ENCODE measurements around the gene UBXN6.

UBXN6 gene

DNA sequence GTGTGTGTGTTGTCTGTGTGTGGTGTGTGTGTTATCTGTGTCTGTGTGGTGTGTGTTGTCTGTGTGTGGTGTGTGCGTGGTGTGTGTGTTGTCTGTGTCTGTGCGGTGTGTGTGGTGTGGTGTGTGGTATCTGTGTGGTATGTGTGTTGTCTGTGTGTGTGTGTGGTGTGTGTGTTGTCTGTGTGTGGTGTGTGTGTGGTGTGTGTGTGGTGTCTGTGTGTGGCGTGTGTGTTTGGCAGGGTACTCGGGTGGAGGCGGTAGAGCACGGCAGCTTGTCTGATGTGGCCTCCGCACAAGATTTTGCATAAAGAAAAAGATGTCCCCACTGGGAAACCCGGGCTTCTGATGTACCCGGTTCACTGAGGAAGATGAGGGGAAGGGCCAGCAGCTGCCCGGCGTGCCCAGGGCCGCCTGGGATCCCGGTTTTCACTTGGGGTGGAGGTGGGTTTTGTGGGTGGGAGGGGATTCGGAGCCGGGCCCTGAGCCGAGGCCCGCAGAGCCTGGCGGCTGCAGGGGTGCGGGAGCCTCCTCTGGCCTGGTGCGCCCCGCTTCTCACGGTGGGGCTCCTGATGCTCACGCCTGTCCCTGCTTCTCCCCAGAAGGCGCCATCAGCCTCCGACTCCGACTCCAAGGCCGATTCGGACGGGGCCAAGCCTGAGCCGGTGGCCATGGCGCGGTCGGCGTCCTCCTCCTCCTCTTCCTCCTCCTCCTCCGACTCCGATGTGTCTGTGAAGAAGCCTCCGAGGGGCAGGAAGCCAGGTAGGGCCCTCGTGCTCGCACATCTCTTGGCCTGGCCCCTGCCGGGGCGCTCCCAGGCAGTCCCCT lies 35.7 kb upstream of the UBXN6 start:
- DNase-seq, result no peak

DNA sequence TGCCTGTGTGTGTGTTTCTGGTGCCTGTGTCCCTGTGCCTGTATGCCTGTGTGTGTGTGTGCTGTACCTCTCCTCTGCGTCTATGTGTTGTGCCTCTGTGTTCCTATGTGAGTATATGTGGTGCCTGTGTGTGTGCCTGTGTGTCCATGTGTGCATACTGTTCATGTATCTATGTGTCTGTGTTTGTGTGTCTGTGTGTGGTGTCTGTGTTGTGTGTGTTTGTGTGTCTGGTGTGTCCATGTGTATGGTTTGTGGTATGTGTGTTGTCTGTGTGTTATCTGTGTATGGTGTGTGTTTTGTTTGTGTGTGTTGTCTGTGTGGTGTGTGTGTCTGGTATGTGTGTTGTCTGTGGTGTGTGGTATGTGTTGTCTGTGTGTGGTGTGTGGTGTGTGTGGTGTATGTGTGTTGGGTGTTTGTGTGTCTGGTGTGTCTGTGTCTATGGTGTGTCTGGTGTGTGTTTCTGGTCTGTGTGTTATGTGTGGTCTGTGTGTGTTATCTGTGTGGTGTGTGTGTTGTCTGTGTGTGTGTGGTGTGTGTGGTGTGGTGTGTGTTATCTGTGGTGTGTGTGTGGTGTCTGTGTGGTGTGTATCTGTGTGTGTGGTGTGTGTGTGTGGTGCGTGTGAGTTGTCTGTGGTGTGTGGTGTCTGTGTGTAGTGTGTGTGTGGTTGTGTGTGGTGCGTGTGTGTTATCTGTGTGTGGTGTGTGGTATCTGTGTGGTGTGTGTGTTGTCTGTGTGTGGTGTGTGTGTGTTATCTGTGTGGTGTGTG lies 34.9 kb upstream of the UBXN6 start:
- DNase-seq, result no peak

DNA sequence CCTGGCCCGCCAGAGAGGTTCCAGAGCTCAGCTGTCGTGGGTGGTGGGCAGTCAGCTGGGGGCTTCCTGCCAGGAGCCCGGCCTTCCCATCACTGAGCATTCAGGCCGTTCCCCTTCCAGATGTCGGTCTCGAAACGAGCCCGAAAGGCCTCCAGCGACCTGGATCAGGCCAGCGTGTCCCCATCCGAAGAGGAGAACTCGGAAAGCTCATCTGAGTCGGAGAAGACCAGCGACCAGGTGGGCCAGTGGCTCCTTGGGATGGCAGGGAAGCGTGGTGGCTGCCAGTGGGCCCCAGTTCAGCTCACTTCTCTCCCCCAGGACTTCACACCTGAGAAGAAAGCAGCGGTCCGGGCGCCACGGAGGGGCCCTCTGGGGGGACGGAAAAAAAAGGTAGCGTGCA lies 33.9 kb upstream of the UBXN6 start:
- DNase-seq, result no peak

DNA sequence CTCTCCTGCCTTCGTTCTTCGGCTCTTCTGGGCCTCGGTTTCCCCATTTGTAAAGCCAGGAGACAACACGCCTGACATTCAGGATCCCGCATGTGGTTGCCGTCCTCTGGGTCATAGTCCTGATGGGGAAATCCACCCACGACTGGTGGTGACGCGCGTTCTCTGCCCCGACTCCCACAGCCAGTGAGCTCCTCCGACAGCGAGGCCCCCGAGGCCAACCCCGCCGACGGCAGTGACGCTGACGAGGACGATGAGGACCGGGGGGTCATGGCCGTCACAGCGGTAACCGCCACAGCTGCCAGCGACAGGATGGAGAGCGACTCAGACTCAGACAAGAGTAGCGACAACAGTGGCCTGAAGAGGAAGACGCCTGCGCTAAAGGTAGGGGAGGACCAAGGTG lies 30.9 kb upstream of the UBXN6 start:
- no peak for DNase-seq

DNA sequence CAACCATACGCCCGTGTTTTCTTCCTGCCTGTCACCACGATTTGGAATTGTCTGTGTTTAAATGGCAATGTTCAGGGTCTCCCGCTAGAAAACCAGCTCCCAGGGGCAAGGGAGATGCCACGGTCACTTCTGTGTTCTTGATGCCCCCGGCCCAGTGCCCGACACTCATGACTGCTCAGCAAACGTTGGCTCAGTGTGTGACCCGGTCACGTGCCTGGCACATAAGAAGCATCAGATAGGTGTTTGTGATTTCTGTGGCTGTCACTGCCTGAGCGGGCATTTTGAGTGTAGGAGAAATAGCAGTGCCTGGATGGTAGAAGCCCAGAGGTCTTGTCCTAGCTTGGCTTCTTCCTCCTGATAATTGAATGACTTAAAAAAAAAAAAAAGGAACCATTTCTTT lies 30.0 kb upstream of the UBXN6 start:
- no peak for DNase-seq

DNA sequence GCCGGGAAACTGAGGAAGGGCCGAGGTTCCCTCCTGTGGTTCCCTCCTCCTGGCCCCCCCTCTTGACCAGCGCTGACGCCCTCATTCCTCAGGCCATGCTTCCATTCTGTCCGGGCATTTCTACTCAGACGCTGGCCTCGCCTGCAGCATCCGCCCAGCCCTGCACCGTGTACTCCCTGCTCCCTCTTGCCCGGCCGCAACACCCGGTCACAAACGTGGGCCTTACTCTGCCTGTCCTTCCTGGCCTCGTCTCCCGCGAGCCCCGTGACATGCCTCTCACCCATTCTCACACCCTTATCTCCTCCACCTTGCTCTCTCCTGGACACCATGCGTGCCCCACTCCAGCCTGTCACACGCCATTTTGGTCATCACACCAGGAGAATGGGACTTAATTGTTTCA lies 25.8 kb upstream of the UBXN6 start:
- DNase-seq, result no peak

DNA sequence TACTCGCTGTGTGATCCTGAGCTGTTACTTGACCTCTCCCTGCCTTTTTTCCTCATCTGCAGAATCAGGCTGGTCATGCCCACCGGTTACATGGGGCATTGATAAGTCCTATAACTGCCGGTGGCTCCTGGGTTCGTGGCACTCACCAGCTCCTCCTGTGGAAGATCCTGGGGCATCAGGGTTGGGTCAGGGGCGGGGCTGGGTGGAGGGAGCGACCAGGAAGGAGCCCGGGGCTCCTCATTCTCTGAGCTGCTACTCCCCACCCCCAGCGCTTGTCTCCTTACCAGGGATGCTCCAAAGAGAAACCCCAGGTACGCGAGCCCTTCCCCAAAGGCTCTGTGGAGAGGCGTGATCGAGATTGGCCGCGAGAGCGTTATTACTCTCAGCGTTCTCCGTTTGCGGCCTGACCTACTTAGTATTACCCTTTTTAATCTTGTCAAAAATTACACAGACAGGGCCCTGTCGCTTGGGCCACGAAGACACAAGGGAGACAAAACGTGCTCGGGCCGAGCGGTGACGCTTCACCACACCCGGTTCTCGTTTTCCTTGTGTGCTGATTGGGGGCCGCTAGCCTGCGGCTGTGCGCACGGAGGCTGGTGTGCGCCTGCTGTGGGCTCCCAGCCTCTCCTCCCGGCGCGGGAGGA lies 25.2 kb upstream of the UBXN6 start:
- DNase-seq, result no peak

DNA sequence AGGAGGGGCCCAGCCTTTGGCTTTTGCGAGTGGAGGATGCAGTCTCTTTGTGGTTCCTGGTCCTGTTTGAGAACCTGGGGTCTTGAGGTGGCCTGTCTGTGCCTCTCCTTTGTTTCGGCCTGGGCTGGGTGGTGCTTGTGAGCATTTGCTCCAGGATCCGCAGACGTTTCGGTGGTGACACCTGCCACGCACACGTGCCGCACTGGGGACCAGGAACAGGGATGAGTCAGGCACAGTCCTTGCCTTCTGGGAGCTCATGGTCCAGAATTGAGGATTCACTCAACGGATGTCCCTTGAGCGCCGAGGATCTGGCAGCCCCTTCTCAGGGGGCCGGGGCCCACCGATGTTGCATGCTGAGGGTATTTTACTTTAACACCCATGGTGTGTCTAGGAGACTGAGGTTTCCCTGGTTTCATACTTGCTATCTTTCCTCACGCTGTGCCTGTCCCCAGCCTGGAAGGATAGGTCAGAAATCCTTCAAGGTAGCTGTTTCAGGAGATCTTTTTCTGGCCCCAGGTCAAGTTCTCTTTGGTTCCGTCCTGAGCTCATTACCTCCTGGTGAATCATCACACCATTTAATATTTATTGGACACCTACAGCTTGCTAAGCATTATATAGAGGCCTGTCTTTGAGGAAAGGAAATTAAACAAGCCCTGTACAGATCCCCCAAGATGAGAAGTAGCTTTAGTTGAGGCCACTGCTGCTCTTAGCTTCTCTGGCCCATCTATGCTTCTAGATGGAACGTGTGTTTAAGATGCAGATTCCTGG lies 19.6 kb upstream of the UBXN6 start:
- no peak for DNase-seq

DNA sequence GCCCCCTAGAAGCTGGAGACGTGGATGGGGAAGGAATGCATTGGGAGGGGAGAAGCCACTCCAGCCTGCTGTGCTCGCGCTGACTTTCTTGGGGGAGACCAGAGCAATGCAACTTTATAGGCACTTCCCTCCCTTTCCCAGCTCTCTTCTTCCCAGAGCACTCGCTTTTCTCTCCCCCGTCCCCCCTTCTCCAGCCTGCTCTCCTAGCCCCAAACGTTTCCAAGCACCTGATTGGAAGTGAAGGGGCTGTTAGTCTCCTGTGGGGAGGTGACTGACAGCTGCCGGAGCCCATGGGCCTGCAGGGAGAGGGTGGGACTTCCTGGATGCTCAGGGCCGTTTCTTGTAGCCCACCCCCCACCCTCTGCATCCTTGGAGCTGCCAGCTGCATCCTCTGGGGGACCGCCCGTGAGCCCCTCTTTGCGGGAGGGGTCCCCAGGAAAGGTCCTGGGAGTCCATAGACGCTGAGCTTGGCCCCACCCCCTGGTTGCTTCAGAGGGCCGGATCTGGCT lies 17.0 kb upstream of the UBXN6 start:
- no peak for DNase-seq

DNA sequence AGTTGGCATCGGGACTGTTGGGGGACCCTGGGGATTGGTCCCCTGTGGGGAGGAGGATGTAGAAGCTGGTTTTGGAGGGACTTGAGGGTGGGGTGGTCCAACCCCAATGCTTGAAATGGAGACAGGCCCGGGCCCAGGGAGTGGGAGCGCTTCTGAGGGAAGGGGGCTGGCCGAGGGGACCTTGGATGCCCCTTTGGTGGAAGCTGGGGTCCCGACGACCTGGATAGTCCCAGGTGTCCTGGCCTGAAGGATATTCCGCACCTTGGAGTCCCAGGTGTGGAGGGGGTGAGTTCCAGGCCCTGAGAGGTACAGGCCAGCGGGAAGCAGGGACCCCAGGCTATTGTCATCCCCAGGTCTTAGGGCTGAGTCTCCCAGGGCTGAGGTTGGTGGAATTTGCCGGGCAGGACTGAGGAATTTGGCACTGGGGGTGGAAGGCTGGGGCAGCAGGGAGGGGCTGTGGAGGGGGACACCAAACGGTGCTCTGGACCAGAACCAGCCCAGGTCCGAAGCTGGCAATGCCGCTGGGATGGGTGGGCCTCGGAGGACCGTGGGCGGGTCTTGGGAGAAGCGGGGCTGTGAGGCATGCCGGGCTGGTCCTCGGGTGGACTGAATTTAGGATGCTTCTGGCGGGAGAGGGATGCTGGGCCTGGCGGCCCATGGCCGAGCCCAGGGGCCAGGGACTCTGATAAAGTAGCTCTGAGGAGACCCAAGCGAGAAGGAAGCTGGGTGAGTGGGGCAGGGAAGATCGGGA lies 16.3 kb upstream of the UBXN6 start:
- no peak for DNase-seq

DNA sequence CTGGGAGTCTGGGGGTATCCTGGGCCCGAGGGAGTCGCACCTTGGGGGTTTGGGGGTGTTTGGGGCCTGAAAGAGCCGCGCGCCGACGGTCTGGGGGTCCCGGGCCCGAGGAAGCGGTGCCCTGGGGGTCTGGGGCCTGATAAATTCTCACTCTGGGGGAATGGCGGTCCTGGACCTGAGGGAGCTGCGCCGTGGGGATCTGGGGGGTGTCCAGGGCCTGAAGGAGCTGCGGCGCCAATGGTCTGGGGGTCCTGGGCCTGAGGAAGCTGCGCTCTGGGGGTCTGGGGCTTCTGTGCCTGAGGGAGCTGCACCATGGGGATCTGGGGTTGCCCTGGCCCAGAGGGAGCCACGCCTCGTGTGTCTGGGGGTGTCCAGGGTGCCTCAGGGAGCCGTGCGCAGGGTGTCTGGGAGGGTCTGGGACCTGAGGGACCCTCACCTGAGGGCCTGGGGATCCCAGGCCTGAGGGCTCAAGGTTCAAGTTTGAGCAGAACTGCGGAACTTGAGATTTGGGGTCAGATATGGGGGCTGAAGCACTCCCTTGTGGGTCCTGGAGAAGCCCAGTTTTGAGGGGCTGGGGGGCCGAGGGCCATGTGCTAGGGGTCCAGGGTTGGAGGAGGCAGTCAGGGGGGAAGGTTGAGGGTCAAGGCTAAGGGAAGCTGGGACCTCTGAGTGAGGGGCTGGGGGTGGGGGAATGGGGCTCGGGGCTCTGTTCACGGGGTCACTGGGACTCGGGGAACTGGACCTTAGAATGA lies 15.6 kb upstream of the UBXN6 start:
- DNase-seq, result no peak

DNA sequence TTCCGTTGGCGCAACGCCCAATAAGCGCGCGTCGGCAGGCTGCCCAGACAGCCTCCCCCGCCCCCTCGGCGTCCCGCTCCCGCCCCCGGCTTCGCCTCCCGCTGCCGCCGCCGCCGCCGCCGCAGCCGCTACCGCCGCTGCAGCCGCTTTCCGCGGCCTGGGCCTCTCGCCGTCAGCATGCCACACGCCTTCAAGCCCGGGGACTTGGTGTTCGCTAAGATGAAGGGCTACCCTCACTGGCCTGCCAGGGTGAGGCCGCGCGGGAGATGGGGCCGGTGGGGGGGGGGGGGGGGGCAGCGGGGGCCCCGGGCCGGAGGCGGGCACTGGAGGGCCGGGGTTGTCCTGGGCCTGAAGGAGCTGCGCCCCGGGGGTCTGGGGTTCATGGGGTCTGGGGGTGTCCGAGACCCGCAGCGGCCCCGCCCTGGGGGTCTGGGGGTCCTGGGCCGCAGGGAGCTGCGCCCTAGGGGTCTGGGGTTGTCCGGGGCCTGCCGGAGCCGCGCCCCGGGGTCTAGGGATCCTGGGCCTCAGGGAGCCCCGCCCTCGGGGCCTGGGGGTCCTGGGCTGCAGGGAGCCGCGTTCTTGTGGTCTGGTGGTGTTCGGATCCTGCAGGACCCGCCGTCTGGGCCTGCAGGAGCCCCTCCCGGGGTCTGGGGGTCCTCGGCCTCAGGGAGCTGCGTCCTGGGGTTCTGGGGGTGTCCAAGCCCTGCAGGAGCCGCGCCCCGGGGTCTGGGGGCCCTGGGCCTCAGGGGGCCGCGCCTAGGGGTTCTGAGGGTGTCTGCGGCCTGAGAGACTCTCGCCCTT lies 14.8 kb upstream of the UBXN6 start, which contains the start of gene HDGFL2:
HDGFL2 (plus strand) TSS at position 124 of the 801 bp plus-strand sequence; CDS start at position 178, 54 bp downstream.
- no peak for DNase-seq

DNA sequence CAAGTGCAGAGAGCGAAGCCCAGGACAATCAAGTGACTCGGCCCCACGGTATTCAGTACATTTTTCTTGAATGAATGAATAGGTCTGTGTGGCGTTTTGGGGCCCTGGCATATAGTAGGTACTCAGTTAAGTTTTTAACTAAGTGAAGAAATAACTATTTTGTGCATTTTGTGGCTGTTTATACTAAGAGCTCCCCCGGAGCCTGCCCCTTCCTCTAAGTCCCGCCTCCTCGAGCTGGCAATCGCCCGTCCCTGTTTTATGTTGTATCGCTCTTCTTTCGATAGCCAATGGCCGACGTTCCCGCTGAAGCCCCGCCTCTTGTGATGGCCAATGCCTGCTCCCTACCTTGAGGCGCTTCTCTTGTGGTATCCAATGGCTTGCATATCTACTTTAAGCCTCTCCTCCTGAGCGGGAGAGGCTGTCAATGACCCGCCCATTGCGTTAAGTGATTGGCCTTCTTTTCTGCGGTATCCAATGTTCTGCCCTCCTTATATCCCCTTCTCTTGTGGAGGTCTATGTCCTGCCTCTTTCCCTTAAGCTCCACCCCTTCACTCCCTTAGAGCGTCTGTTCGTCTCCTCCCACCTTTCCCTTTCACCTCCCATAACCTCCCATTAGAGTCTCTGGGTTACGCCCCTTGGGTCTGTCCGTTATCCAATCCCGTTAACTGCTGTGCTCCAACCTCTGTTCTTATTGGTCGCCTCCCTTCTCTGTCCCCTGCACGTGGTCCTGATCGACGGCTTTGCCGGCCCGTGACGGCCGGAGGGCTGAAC lies 14.0 kb upstream of the UBXN6 start:
- peak; percentile 100 for DNase-seq

DNA sequence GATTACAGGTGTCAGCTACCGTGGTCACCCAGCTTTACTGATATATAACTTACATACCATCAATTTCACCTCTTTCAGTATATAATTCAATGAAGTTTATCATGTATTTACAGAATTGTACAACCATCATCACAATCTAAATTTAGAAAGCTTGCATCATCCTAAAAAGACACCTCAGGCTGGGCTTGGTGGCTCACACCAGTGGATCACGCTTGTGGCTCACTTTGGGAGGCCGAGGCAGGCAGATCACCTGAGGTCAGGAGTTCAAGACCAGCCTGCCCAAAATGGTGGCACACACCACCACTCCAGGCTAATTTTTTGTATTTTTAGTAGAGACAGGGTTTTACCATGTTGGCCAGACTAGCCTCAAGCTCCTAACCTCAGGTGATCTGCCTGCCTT lies 10.2 kb upstream of the UBXN6 start:
- no peak for DNase-seq

DNA sequence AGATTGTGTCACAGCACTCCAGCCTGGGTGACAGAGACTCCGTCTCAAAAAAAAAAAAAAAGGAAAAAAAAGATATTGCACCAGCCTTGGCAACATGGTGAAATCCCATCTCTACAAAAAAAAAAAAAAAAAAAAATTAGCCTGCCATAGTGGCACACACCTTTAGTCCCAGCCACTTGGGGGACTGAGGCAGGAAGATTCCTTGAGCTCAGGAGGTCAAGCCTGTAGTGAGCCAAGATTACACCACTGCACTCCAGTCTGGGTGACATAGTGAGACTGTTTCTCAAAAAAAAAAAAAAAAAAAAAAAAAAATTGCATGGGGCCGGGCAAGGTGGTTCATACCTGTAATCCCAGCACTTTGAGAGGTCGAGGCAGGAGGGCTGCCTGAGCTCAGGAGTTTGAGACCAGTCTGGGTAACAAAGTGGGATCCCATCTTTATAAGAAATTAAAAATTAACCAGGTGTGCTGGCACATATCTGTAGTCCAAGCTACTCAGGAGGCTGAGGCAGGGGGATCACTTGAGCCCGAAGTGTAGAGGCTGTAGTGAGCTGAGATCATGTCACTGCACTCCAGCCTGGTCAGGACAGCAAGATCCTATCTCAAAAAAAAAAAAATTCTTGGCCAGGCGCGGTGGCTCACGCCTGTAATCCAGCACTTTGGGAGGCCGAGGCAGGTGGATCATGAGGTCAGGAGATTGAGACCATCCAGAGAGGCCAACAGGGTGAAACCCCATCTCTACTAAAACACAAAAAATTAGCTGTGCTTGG lies 7.4 kb upstream of the UBXN6 start:
- DNase-seq, result no peak

DNA sequence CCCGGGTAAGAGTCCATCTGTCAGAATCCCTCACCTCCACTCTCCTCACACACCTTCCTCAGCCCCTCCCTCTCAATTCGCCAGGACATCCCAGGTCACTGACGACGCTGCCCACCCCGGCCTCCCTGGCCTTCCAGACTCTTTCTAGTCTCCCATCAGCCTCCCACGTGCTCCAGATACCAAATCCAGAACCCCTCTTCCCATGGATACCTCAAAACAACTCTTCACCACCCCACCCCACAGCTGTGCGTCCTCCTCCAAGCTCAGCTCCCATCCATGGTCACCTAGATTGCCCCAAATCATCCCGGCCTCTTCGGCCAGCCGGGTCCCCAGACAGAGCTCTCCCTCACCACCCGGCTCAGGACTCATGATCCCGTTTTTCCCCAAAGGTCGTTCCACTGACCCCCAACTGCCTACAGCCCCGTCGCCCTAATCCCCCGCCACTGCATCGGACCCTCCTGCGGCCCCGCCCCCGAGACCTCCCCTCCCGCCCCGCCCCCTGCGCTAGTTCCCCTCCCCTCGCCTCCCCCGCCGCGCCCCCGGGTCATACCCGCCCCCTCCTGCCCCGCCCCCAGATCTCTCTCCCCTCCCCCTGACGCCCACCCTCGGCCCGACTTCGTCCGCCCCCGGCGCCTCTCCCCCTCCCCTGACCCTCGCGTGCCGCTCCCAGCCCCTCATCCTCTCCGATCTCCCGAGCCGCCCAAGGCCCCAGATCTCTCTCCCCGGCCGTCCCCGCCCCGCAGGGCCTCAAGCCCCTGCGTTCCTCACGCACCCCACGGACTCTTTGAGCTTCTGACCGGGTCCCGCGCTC lies 546 bp downstream of the UBXN6 start:
- DNase-seq, result no peak

DNA sequence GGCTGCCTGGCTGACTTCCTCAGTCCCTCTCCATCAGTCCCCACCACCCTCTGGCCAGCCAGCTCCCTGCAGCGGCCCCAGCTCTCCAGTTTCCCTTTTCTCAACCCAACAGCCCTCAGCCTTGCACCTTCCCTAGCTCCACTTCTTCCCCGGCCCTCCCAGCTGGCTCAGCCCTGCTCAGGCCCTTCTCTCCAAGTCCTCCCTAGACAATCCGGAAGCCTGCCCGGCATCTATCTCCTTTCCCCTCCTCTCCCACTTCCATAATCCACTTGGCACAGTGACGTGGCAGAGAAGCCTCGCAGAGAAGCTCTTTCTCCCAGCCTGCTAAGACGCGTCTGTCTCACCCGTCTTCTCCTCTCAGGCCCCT lies 1.1 kb downstream of the UBXN6 start:
- no peak for DNase-seq

Measured in NCI-H187 treated with DMSO at 0.1 percent for 48 hours (cell line).